HUDEP-2 (cell line): Measurements from ENCODE around the gene SPNS2.

Source experiments
- DNase-seq, 76 experiments: peaks; one replicate each; lab custom pipeline; 2025; ENCODE audit not compliant: unreplicated experiment in 76 of 76; lab: John Stamatoyannopoulos, UW

Gene SPNS2

GRCh38 chr17:4498461-4499397, at the start of gene SPNS2:
TSS of gene SPNS2 (plus strand) at chr17:4498881. CDS start at chr17:4499048, 167 bp downstream.
- DNase-seq, result peak in 23 of 76 experiments; percentile 9 to 49 (median 21)

GRCh38 chr17:4449736-4450135, 48.9 kb upstream of the SPNS2 start:
- no peak for DNase-seq

DNA sequence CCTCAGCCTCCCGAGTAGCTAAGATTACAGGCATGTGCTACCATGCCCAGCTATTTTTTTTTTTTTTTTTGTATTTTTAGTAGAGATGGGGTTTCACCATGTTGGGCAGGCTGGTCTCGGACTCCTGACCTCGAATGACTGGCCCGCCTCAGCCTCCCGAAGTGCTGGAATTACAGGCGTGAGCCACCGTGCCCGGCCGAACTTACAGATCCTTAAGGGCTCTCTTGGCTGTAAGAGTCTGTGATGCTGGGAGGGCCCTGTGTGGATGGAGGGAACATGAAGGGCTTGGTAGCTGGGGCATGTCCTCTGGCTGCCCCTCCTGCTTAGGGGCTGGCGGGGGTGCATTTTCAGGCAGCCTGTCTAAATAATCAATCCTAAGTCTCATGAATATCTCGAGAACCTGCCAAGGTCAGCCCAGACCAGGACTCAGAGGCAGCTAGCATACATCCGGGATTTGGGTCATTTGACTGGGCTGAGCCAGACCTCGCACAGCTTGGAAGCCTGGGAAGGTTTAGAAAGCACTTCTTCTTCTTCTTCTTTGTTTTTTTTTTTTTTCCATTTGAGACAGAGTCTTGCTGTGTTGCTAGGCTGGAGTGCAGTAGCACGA, 47.9 kb upstream of the SPNS2 start:
- DNase-seq, result no peak

DNA sequence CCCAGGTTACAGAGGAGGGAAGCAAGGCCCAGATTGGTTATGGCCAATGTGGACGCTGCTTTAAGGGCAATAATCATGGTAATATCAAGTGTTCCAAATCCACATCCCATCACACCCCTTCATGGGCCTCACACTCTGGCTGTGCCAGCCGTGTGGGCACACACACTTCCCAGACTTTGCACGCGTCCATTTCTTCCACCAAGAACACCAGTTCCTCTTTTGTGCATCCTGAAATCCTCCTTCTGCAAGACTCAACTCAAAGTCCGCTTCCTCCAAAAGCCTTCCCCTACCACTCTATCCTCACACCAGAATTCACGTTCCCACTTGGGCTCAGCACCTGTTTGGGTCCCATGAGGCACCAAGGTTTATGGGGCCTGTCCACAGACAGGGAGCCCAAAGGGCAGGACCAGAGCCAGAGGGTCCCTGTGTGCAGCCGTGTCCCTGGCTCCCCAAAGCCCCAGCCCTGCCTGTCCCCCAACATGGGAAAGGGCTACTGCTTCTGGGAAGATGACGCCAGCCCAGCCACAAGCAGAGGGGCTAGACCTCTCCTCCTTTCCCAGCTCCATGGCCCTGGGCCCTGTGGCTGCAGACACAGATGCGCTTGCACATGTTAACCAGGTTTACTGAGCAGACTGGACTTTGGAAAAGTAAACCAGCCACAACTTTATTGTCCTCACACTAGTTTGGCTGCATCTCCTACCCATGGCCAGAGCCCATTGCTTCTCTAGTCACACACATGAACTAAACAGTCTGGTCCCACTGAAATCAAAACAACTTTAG, 44.7 kb upstream of the SPNS2 start:
- no peak for DNase-seq

DNA sequence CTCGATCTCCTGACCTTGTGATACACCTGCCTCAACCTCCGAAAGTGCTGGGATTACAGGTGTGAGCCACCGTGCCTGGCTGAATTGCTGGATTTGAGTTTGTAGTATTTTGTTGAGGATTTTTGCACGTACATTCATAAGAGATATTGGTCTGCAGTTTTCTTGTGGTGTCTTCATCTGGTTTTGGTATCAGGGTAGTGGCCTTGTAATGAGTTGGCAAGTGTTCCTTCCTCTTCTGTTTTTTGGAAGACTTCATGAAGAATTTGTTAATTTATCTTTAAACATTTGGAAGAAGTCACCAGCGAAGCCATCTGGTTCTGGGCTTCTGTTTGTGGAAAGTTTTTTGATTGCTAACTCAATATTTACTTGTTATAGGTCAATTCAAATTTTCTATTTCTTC, 38.0 kb upstream of the SPNS2 start:
- DNase-seq, result no peak

DNA sequence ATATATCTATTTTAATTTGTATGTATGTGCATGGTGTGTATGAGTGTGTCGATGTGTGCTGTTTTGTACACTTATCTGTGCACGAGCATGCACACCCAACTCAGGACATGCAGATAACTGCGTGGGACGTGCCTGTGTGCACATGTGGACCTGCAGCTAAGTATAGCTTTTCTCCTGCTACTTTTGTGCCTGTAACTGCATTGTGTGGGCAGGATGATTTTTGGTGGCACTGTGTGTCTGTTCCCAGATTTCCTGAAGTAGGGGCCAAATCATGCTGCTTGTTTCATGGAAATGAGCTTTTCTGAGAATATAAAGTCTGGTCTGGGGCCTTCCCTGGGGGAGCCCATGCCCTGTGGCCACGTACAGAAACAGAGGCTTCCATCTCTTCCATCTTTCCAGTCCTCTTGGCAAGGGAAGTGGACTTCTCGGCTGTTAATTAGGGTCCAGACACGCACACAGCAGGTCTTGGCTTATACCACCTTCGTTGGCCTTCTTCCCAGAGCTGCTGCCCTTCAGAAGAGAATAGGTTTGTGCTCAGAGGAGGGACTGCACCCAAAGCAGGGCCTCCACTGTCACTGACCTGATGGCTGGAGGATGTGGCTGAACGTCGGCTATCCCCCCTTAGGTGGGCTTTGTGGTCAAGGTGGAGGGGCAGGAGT, 34.7 kb upstream of the SPNS2 start:
- DNase-seq, result no peak

DNA sequence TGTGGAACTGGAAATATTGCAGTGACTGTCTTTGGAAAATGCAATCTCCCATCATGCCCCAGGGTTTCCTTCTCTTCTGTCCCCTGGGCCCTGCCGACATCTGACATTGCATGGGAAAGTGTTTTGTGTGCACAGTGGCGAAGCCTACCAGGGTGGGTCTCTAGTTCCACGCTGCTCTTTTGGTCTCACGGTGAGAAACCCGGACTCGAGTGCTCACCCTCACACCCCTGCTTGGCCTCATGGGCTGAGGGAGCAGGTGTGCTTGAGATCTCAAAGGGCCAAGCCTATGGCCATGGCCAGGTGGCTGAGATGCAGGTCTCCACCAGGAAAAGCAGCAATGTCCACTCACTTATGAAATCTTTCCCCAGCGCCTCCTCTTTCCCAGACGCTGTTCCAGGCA, 32.9 kb upstream of the SPNS2 start:
- DNase-seq, result no peak

DNA sequence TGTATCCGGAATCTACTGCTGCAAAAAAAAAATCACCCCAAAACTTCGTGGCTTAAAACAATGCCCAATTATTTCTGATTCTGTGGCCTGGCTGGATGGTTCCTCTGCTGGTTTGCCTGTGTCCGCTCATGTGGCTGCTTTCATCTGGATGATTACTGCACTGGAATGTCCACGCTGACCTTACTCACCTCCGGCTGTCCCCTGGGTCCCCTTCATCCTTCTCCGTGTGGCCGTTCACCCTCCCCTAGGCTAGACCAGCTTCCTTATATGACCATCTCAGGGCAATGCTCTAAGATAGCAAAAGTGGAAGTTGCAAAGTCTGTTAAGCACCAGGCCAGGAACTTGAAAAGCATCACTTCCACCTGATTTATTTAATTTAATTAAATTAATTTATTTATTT, 31.4 kb upstream of the SPNS2 start:
- DNase-seq, result no peak

DNA sequence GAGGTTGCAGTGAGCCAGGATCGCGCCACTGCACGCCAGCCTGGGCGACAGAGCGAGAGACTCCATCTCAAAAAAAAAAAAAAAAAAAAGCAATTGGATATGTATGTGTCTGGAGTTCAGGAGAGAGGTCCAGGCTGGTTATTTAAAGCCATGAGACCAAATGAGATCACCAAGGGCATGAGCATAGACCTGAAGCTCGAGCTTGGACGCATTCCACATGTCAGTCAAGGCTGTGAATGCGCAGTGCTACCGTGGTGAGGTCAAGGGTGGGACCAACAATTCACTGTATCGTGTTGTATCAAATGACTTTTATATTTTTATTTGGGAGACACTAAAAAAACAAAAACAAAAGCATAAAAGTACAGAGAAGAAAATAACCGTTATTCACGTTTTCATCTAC, 29.1 kb upstream of the SPNS2 start:
- no peak for DNase-seq

DNA sequence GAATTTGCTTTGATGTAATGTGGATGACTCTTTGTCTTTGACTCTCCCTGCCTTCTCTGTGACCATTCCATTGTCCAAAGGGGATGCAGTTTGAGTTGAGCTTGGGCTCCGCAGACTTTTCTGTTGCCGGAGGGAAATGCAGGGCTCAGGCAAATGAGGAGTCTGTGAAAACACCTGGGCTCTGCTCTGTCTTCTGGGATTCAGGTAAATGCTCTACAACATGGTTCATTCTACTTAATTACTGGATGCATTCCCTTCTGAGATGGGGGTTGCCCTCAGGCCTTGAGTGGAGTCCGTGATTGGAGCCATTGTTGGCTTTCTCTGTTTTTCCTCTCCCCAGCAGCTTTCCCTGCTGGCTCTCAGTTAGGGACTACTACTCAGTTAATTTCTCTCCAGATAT, 26.4 kb upstream of the SPNS2 start:
- DNase-seq, result no peak

DNA sequence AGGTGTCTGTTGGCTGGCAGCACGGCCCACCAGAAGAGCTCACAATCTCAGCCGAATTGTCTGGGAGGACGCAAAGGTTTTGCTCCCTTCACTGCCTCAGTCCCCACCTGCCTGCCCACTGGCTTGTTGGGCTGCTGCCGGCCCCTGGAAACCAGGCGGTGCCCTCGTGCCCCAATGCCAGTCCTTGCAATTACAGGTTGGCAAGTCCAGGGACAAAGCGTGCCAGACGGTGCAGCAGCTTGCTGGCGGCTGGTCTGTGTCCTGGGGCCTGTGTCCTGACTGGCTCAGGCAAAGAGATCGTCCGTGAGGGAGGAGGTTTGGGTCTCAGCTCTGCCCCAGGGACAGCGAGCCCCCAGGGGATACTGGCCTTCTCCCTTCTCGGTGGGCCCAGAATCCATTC, 24.6 kb upstream of the SPNS2 start:
- no peak for DNase-seq

DNA sequence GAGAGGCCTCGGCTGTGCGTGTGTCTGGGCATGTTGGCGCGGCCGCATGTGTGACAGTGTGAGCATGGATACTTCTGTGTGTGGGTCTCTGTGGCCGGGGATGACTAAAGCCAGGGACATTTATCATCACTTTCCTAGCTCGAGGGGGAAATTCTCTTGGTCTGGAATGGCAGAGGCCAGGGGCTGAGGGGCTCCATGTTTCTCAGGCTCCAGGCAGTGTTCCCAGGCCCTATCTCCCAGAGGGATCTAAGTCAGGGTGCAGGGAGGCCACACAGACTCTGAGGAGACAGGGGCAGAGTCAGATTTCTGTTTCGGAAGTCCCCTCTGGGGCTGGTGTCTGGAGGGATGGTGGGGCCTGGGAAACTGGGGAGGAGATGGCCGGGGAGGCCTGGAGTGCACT, 23.7 kb upstream of the SPNS2 start:
- no peak for DNase-seq

DNA sequence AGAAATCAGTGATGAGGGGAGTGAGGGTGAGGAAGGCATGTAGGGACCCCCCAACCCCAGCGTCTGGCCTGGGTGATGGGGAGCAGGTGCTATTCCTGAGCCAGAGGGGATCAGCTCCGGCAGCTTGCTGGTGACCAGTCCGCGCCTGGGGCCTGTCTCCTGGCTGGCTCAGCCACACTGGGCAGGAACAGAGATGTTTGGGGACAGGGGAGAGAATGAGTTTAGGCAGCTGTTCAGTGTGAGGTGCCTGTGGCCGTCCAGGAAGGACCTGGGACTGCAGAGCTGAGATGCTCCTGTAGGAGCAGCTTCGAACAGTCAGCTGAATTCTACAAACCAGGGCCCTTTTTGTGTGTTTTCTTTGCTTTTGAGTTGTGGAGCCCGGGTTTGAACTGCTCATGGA, 23.2 kb upstream of the SPNS2 start:
- DNase-seq, result no peak

DNA sequence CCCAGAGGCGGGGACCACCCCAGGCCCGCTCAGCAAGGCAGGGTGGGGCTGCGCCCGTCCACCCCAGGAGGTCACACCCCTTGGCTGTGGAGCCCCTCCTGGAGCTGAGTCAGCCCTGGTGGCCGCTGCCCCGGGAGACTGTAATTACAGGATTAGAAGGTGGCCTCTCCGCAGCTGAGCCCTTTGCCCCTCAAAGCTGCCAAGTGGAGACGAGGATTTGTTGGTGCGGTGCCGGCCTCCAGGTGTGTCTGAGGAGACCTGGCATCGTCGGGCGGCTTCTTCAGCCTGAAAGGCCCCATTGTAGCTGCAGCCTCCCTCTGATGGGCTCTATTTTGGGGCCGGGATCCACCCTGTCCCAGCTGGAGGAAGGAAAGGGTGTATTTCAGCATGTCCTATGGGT, 22.7 kb upstream of the SPNS2 start:
- DNase-seq, result no peak

- DNase-seq, result no peak
These were observed 22.1 kb upstream of the SPNS2 start for GRCh38 chr17:4476511-4477070.

GRCh38 chr17:4477255-4477791, 21.4 kb upstream of the SPNS2 start:
- no peak for DNase-seq

- DNase-seq, result no peak
These were observed 20.3 kb upstream of the SPNS2 start for GRCh38 chr17:4478318-4478830.

GRCh38 chr17:4479340-4479981, 19.2 kb upstream of the SPNS2 start:
- DNase-seq, result no peak

GRCh38 chr17:4479982-4480751, 18.5 kb upstream of the SPNS2 start:
- no peak for DNase-seq
